IPS-11a (cell line): Measurements from ENCODE around the gene HOXA5.

Source experiments
- H3K4me3 ChIP-seq: one replicate; pipeline ENCODE4 v1.5.1; 2013; ENCODE audit warnings: low read depth, low read length, control low read depth

Gene HOXA5

GRCh38 chr7:27109466-27110185 is 33.9 kb downstream of the HOXA5 start:
- H3K4me3 ChIP-seq = no peak overlapping the region

DNA sequence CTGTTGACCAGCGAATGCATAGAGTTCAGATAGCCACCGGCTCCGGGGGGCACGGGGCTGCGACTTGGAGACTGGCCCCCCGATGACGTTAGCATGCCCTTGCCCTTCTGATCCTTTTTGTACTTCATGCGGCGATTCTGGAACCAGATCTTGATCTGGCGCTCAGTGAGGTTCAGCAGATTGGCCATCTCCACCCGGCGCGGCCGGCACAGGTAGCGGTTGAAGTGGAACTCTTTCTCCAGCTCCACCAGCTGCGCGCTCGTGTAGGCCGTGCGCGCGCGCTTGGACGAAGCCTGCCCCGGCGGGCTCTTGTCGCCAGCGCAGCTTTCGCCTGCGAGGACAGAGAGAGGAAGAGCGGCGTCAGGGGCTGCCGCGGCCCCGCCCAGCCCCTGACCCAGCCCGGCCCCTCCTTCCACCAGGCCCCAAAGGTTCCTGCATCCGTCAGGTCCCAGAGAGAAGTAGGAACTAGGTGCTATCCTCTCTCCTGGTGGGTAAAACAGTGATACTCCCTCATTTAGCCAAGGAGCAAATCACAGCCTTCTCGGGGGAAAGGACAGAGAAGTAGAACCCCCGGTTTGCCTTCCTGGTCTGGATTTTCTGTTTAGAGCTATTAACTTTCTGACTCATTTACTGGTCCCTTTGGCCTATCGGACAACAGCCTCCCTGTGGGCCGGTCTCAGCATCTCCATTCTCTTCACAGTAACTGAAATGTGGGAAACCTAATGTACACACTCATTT is 34.9 kb downstream of the HOXA5 start:
- no peak overlapping the region for H3K4me3 ChIP-seq

DNA sequence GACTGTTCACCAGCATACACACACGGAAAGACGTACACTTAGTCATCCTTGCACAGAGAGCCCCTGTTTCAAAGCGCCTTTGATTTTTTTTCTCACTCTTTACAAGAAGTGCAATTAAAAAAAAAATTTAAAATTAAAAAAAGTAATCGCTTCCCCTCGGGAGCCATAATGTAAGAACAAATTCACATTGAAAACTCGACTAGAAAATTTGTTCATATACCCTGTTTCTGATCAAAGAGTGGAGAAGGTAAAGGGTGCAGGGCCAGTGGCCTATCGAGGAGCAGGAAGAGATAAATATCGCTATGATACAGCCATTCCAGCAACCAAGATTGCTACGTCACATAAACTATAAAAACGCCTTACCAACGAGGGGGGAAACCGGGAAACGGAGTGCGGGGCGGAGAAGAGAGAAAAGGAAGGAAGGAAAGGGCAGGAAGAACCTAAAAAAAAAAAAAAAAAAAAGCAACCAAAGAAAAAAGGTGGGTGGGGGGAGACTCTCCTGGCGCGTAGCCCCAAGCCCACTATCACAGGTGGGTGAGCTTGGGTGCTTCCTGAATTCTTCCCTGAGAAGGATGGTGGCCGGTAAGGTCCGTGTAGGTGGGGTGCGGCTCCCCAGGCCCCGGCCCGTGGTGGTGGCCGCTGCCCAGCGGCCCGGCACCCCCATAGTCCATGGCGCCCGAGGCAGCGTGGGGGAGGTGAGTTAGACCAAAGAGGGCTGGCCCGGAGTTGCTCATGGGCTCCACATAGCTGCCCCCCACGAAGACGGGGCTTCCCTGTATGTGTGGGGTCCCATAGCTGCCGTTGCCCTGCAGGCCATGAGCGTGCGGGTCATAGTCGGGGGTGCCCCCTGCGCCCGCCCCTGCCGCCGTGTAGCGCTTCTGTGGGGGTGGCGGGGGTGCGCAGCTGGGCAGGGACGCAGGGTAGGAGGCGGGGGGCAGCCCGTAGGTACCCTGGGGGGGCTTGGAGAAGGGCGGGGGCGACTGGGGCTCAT is 35.8 kb downstream of the HOXA5 start:
- H3K4me3 ChIP-seq = no peak overlapping the region

DNA sequence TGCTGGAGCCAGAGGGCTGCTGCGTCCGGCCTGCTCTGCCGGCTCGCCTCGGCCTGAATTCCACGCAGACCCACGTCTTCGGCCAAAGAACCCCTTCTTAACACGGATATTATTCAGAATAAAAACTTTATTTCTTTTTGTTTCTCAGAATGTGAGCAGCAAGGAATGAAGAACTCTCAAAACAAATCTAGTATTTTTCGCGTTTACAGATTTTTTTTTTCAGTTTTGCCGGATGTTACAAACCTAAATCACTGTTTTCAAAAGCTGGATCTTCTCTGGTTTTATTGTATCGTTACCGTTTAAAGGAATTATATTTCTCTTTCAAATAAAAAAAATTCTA is 36.6 kb downstream of the HOXA5 start:
- no peak overlapping the region for H3K4me3 ChIP-seq

- no peak overlapping the region for H3K4me3 ChIP-seq
These were observed 37.1 kb downstream of the HOXA5 start for GRCh38 chr7:27106181-27106900.

DNA sequence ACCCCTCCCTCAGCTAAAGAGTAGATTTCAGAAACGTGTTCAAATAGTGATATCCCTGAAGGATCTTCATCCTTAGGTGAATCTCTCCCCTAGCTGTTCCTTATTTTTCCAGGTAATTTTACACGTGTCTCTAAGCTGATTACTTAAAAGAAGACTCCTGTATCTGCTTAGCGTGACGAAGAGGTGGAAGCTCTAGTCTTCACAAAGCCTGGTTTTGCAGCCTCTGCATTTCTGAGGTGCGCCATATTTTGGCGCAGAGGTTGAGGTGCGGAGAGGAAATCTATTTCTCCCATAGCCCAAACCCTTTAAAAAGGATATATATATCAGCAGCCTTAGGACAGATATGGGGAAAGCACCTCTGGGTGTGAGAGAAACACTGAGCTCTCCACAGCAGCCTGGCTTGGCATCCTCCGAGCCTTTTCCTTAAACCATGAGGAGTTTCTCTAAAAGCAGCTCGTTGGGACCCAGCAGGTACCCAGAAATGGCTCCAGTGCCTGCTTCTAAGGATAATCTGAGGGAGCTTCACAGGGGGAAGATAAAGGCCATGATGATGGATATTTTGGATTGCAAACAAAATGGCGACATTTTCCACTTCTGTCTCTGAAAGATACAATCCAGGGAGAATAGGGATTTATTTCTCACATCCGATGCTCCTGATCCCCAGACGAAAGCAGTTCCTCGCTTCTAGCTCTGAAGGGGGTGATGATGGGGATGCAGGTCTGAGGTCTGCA is 38.0 kb downstream of the HOXA5 start:
- H3K4me3 ChIP-seq = no peak overlapping the region

DNA sequence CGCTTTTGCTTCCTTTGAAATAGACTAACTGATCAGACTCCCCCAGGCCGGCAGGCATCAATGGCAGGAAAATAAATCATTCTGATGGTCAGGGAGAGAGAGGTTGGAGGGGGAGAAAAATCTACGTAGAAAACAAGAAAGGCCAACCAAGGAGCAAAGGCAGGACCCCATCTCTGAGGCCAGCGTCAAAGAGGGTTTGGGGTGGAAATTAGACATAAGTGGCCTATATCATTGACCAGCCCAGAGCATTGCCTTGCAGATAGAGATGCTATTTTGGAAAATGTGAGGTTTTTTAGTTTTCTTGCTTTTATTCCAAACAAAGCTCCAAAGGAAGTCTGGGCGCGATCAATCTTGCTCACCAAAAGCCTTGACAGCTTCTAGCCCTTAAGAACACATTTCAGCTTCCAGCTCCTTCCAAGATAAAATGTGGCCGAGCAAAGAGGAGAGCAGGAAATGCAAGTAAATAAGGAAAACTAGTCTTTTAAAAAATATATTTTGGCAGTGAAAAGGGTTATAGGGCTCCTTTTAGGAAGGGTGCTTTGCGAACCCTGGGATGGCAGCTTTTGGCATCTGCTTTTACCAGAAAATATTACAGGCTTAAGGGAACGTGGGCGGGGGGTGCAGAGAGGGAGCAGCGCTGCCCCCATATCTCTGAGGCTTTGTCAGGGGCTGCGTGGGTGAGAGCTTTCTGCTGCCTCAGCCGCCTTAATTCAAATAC is 39.0 kb downstream of the HOXA5 start:
- no peak overlapping the region for H3K4me3 ChIP-seq

DNA sequence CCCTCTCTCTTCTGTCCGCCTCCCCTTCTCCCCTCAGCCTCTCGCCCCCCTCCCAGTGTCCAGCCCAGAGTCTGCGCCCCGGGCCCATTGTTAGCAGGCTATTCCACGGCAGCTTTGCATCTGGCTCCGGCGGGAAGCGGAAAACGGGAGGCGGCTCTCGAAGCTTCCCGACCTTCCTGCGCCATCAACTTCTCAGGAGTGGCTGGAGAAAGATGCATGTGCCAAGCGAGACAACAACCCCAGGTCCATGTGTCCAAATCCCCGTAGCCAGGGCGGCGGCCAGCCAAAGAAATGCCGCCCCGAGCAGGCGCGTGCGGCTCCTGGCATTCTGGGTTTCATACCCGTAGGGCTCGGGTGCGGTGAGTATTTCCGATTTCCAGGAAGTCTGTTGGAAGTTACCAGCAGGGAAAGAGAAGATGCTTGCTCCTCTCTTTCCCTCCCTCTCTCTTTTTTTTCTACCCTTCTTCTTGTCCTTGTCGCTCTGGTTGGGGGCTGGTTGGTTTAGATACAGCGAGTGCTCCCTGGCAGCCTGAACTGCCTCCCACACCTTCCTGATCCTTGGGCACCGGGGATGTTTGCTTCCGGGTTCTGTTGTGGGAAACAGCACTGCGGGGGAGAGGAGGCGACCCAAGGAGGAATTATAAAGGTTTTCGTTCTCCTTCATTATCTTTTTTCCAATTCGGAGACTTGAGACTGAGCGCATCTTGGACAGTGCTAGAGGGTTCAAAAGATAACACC is 39.8 kb downstream of the HOXA5 start:
- H3K4me3 ChIP-seq = no peak overlapping the region

- no peak within 1 kb of the TSS for H3K4me3 ChIP-seq
These were observed 40.7 kb downstream of the HOXA5 start, which contains the start of gene HOXA2 for GRCh38 chr7:27102581-27103442. Gene HOXA2 (minus strand): TSS chr7:27102683. CDS start chr7:27102500, 183 bp downstream.

- H3K4me3 ChIP-seq = no peak overlapping the region
These were observed 41.4 kb downstream of the HOXA5 start for GRCh38 chr7:27101957-27102580.

DNA sequence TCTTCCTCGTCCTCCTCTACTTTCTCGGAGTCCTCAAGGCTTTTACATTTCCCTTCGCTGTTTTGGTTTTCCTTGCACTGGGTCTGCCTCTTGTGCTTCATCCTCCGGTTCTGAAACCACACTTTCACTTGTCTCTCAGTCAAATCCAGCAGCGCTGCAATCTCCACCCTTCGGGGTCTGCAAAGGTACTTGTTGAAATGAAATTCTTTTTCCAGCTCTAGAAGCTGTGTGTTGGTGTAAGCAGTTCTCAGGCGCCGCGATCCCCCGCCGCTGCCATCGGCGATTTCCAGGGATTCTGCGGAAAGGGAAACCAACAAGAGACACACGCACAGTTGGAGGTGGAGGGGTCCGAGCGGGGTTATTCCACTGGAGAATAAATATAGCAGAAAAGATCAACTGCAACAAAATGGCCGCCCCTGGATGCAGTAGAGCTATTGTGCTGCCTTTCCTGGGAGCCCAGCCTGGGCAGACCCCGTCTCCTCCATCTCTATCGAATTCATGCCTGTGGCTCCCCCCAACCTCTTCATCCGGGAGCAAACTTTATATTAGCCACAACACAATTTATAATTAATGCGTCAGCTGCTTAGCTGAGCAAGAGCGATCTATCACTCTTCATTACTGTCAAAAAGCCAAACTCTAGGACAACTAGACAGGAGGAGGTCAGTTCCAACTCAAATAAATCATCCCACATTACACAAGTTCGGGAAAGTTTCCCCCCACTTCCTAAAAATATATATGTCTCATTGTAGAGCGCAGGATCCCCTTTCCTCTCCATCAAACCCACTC is 42.1 kb downstream of the HOXA5 start:
- no peak overlapping the region for H3K4me3 ChIP-seq

DNA sequence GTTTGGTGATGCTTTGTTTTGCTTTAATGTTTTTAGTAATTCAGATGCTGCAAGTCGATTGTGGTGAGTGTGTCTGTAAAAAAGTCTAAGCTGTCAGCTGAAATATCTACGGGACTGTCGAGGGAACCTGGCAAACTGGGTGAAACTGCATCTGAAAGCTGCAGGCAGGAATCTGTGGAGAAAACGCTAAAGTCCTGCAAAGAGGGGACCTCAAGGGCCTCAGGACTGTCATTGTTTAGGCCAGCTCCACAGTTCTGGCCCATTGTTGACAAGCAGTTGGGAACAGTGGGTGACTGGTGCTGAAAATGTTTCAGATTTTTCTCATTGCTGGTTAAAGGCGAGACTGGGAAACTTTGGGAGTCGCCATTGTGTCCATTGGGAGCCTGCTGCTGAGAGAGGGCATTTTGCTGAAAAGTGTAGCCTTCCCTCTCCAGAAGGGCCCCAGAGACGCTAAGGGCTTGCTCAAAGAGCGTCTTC is 42.7 kb downstream of the HOXA5 start:
- H3K4me3 ChIP-seq = no peak overlapping the region

- no peak overlapping the region for H3K4me3 ChIP-seq
These were observed 43.8 kb downstream of the HOXA5 start for GRCh38 chr7:27099453-27100370.

DNA sequence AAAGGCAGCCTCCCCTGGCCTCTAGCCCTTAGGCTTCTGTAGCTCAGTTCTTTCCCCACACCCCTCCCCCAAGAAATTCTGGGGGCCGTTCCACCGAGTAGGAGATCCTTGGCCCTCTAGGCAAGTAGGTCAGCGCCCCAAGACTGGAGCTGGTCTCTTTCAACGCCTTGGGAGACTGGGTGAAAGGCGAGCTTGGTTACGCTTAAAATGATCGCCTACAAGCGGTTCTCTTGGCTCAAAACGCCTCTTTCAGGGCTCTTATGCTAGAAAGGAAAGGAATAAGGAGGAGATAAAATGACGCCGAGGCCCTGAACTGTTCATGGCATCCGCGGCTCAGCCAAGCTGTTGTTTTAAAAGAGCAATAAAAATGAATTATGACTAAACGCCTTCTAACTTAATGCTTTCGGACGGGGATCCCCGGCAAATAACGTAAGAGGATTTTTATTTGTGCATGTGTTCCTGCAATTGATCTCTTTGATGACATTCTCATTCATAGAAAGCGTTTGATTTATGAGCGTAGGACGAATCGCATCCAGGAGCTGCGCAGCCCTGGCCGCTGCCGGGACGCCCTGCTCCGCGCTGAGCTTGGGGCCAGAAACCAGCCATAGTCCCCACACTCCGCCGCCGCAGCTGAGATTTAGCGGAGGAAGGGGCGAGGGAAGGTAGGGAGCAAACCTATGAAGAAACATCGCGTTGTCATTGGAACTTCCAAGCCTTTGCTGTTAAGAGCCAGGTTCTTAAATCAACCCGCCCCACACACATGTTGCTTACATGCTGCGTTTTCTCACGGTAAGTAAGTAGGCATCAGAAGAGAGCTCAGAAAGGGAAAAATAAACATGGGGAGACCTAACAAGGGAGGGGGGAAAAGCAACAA is 44.7 kb downstream of the HOXA5 start:
- no peak overlapping the region for H3K4me3 ChIP-seq
